ENCODE measurements around the gene TSEN15.

Gene TSEN15

GRCh38 chr1:184020328-184020727 lies 31.2 kb upstream of the TSEN15 start:
- no peak for DNase-seq (ENCODE audit: low read depth, low spot score)
- TF ChIP-seq CTCF (IDR thresholded peaks at IDR 0.05; ENCODE audit: insufficient read depth, low read length, missing control alignments): no peak
- H3K4me3 ChIP-seq (ENCODE audit: low read depth, low read length): no peak overlapping the region
- CTCF ChIA-PET: no interaction called here
- POLR2A ChIA-PET: no interaction called here

- ChIA-PET POLR2A (no interaction called here), CTCF (no interaction called here)
- DNase-seq (ENCODE audit: low read depth, low spot score): no peak
- no peak overlapping the region for H3K4me3 ChIP-seq (ENCODE audit: low read depth, low read length)
- TF ChIP-seq CTCF (IDR thresholded peaks at IDR 0.05; ENCODE audit: insufficient read depth, low read length, missing control alignments): no peak
Measured at GRCh38 chr1:184020855-184021254, 30.7 kb upstream of the TSEN15 start.

- CTCF ChIA-PET: no interaction called here
- TF ChIP-seq CTCF (IDR thresholded peaks at IDR 0.05; ENCODE audit: insufficient read depth, low read length, missing control alignments): no peak
Measured at GRCh38 chr1:184021728-184022127, 29.8 kb upstream of the TSEN15 start.

GRCh38 chr1:184022668-184023067 lies 28.9 kb upstream of the TSEN15 start:
- no peak for TF ChIP-seq CTCF (IDR thresholded peaks at IDR 0.05; ENCODE audit: insufficient read depth, low read length, missing control alignments)
- H3K4me3 ChIP-seq (ENCODE audit: low read depth, low read length): no peak overlapping the region
- DNase-seq (ENCODE audit: low read depth, low spot score): no peak
- ChIA-PET CTCF (interaction anchor here (2.3 kb wide), 1 partner anchor 26 kb away, joined by 7 read pairs; no protein-coding TSS in a partner anchor), POLR2A (no interaction called here)

More at GRCh38 chr1:184021728-184022127, 29.8 kb upstream of the TSEN15 start:
- no peak overlapping the region for H3K4me3 ChIP-seq (ENCODE audit: low read depth, low read length)
- POLR2A ChIA-PET: no interaction called here
- no peak for DNase-seq (ENCODE audit: low read depth, low spot score)

- ChIA-PET CTCF (interaction anchor here (2.3 kb wide), 1 partner anchor 26 kb away, joined by 7 read pairs; no protein-coding TSS in a partner anchor), POLR2A (no interaction called here)
- H3K4me3 ChIP-seq (ENCODE audit: low read depth, low read length): no peak overlapping the region
- no peak for TF ChIP-seq CTCF (IDR thresholded peaks at IDR 0.05; ENCODE audit: insufficient read depth, low read length, missing control alignments)
- DNase-seq (ENCODE audit: low read depth, low spot score): no peak
Measured at GRCh38 chr1:184023171-184023570, 28.4 kb upstream of the TSEN15 start.

- peak; percentile 76 for DNase-seq (ENCODE audit: low read depth, low spot score)
- ChIA-PET CTCF (interaction anchor here (0.7 to 1.7 kb wide), 3 partner anchors 11 to 370 kb away, joined by 3 to 8 read pairs (median 4); no protein-coding TSS in a partner anchor), POLR2A (interaction anchor here (0.7 to 1.4 kb wide), 3 partner anchors 26 to 35 kb away, joined by 3 to 6 read pairs (median 3); partner anchors contain the start of gene TSEN15)
- no peak overlapping the region for H3K4me3 ChIP-seq (ENCODE audit: low read depth, low read length)
- TF ChIP-seq CTCF (IDR thresholded peaks at IDR 0.05; ENCODE audit: insufficient read depth, low read length, missing control alignments): no peak
Measured at GRCh38 chr1:184025242-184025675, 26.3 kb upstream of the TSEN15 start.
